Fibroblast of the aortic adventitia (primary cell): ENCODE data around the gene CD247. TPM values are rescaled to one million over a fixed set of nuclear protein-coding genes. Genes with fewer than 3 reads are reported as not detected.

Experiments
- DNase-seq: peaks from one replicate; pipeline ENCODE4 v3.0.0-alpha.2; 2010; ENCODE audit warnings: low read depth
- H3K4me3 ChIP-seq: 2 replicates; pipeline ENCODE4 v1.5.1; 2011; ENCODE audit warnings: low read depth, mild to moderate bottlenecking, control low read depth, low read length, moderate library complexity
- total RNA-seq: library from RNA; depleted of rRNA; stranded (reverse); fragments of >200 nt; gene quantifications from 2 replicates; pipeline ENCODE4 v1.2.3, GENCODE V29; 2012; ENCODE audit warnings: low replicate concordance
- TF ChIP-seq, protein P1 (sequence below): IDR thresholded peaks from 2 replicates; pipeline ENCODE4 v1.5.1; 2011; ENCODE audit warnings: mild to moderate bottlenecking, low read length, control low read depth, inconsistent platforms; ENCODE audit not compliant: insufficient read depth

CD247 gene
- total RNA-seq, 1 donor: 0.18 TPM

DNA sequence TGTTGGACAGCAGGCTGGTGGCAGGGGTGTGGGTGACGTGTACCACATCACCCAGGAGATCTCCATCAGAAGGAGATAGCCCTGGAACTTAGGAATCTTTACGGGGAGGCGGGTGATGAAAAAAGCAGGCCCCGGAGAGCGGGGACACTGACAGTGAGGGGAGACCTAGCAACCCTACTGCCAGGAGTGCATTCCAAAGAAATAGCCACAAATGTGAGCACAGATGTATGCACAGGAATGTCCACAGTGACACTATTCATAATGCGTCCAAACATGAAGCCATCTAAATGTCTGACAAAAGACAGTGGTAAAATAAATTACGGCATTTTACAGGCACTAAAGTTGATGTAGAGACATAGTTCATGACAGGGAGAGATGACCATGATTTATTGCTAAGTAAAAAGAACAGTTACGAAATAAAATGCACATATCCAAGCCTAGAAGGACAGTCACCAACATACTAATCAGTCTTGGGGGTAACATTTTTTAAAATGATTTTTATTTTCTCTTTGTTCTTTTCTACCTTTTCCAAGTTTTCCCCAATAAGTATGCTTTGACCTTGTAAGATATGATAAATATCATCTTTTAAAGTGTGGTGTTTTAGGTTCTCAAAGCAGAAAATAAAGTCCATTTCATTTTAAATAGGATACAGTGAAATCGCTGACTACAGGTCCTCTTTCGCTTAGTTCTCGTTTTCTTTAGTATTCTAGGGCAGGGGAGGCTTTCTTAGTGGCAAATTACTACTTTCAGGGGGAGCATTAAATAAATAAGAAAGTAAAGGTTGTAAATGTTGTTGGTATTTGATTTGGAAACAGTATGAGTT, 21.3 kb downstream of the CD247 start:
- no peak overlapping the region for H3K4me3 ChIP-seq
- TF ChIP-seq, protein P1, sequence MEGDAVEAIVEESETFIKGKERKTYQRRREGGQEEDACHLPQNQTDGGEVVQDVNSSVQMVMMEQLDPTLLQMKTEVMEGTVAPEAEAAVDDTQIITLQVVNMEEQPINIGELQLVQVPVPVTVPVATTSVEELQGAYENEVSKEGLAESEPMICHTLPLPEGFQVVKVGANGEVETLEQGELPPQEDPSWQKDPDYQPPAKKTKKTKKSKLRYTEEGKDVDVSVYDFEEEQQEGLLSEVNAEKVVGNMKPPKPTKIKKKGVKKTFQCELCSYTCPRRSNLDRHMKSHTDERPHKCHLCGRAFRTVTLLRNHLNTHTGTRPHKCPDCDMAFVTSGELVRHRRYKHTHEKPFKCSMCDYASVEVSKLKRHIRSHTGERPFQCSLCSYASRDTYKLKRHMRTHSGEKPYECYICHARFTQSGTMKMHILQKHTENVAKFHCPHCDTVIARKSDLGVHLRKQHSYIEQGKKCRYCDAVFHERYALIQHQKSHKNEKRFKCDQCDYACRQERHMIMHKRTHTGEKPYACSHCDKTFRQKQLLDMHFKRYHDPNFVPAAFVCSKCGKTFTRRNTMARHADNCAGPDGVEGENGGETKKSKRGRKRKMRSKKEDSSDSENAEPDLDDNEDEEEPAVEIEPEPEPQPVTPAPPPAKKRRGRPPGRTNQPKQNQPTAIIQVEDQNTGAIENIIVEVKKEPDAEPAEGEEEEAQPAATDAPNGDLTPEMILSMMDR: no peak
- no peak for DNase-seq

DNA sequence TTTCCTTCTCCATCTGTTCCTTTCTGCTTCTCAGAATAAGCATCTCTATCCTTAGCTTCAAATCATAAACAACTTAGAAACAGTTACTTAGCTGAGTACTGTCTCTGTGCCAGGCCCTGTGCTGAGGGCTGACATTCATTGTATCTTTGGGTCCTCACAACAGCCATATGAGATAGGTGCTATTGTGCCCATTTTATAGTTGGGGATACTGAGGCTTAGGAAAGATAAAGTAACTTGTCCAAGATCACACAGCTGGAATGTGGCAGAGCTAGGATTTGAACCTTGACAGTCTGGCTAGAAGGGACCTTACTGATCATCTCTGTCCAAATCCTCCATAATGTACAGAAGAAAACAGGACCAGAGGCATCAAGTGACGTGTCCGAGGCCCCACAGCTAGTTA, 25.0 kb downstream of the CD247 start:
- no peak for DNase-seq

DNA sequence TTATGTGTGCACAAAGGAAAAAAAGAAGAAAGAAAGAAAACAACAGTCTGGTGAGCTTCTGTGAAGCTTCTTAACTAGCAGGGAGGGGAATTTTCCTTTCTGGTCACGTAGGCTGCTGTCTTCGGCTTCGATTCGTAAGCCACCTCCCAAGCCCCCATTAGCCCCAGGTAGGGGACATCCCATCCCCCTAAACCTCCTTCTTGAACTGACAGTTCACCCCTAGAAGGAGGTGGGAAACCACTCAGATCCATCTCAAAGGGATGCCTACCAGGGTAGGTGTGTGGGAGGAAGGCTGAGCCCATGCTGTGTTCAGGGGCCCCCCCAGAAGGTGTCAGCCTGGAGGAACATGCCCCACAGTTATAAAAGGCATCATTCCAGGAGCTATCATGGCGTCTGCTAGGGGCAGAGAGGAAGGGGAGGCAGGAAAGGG, 25.8 kb downstream of the CD247 start:
- DNase-seq: no peak
- H3K4me3 ChIP-seq: no peak overlapping the region
- TF ChIP-seq, protein P1: no peak

More for the DNA sequence above, 25.0 kb downstream of the CD247 start:
- TF ChIP-seq, protein P1: no peak
- H3K4me3 ChIP-seq: no peak overlapping the region

DNA sequence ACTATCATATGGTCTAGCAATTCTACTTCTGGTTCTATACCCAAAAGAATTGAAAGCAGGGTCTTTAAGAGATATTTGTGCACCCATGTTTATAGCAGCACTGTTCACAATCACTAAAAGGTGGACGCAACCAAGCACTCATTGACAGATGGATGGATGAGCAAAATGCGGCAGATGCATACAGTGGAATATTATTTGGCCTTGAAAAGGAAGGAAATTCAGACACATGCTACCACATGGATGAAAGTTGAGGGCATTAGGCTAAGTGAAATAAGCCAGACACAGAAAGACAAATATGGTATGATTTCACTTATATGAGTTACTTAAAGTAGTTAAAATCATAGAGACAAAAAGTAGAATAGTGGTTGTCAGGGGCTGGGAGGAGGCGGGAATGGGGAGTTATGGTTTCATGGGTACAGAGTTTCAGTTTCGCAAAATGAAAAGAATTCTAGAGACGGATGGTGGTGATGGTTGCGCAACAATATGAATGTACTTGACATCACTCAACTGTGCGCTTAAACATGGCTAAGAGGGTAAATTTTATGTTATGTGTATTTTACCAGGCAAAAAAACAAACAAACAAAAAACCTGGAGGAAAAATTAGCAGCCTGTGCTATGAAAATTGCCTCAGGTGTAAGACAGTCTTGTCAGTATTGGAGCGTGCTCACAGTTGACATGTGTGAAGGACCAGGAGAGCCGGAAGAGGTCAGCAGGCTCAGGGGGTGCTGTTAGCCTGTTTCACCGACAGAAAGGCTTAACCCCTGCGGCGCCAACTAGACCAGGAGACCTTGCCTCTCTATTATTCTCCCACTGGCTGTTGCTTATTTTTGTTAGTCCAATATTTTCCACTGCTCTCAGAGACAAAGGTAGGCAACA, 26.5 kb downstream of the CD247 start:
- DNase-seq: no peak
- H3K4me3 ChIP-seq: no peak overlapping the region
- TF ChIP-seq, protein P1: no peak

DNA sequence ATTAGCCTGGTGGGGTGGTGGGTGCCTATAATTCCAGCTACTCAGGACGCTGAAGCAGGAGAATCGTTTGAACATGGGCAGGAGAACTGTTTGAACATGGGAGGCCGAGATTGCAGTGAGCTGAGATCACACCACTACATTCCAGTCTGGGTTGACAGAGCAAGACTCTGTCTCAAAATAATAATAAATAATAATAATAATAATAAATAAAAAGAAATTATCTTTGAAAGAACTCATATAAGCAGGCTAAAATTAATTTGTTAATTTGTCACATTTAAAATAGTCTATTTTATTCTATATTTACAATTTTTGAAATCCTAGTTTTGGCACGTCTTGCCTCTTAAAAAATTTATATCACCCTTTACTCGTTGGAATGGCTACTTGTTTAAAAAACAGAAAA, 27.6 kb downstream of the CD247 start:
- no peak overlapping the region for H3K4me3 ChIP-seq
- DNase-seq: no peak
- TF ChIP-seq, protein P1: no peak

DNA sequence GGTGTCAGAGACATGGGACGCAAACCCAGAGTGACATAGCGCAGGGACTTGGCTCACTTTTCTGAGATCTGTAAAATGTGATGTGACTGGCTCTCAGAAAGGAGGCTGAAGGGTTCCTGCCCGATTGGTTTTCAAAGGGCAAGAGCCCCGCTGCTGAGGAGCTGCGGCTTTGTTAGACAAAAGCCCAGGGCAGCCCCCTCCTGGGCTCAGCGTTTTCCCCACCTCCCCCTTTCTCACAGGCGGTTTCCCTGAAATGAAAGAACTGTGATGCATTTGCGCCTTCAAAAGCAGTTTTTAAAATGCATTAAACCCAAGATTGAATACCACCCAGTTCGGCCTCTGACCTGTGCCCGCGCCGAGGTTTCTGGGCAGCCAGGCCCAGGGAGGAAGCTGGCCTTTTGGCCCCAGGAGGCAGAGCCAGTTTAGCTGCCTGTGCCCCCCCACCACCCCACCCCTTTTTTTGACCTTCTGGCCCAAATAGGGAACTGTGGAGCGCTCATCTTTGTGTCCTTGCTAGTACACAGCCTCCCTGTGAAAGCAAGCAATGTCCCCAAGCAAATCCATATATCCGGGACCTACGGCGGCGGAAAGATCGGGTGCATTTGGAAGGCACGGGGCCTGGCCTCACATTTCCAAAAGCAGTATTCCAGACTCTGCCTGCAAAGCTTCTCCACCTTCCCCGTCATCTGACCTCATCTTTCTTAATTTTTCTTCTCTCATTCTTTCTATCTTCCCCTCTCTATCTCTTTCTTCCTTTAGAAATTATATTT, 28.6 kb downstream of the CD247 start:
- DNase-seq: no peak
- TF ChIP-seq, protein P1: no peak

More for the DNA sequence above, 28.6 kb downstream of the CD247 start:
- H3K4me3 ChIP-seq: no peak overlapping the region
